Lung (tissue), 12 donors: ENCODE measurements around the gene PELI2. TPM values are rescaled to one million over a fixed set of nuclear protein-coding genes. Genes with fewer than 3 reads are reported as not detected.
A peak's percentile ranks its signal among the peaks of the same experiment; 100 is the strongest.

ENCODE experiments used
- ATAC-seq: fragments of 200-7000 bp; cut with Tn5 transposase; one replicate; pipeline ENCODE4 v1.9.1; 2020; ENCODE audit warnings: moderate number of reproducible peaks; ENCODE audit not compliant: insufficient read depth, low FRiP score
- DNase-seq, 3 donors: peaks; one replicate each; pipeline ENCODE4 v3.0.0-alpha.2; 2013 to 2017
- H3K27ac ChIP-seq, 2 donors: one replicate each; pipeline ENCODE4 v1.5.1; 2013; ENCODE audit warnings: mild to moderate bottlenecking in 2 of 2, moderate library complexity in 2 of 2, control low read depth in 1 of 2, inconsistent platforms in 1 of 2, low read depth in 1 of 2, low read length in 1 of 2
- H3K27me3 ChIP-seq, 3 donors: one replicate each; pipeline ENCODE4 v1.5.1; 2013; ENCODE audit warnings: low read length in 2 of 3; ENCODE audit not compliant: control insufficient read depth in 3 of 3, insufficient read depth in 3 of 3
- H3K36me3 ChIP-seq, 4 donors: one replicate each; pipeline ENCODE4 v1.5.1; 2013; ENCODE audit warnings: low read length in 4 of 4, mild to moderate bottlenecking in 1 of 4, moderate library complexity in 1 of 4; ENCODE audit not compliant: control insufficient read depth in 4 of 4, insufficient read depth in 4 of 4
- H3K4me1 ChIP-seq, 5 donors: one replicate each; pipeline ENCODE4 v1.5.1; 2013; ENCODE audit warnings: low read length in 5 of 5, mild to moderate bottlenecking in 2 of 5, moderate library complexity in 1 of 5; ENCODE audit not compliant: control insufficient read depth in 5 of 5, insufficient read depth in 5 of 5
- H3K4me3 ChIP-seq: one replicate; pipeline ENCODE4 v1.5.1; 2013; ENCODE audit warnings: mild to moderate bottlenecking, control low read depth, moderate library complexity
- H3K9ac ChIP-seq, 2 donors: one replicate each; pipeline ENCODE4 v1.5.1; 2013; ENCODE audit warnings: low read length in 2 of 2, control low read depth in 1 of 2; ENCODE audit not compliant: insufficient read depth in 1 of 2
- H3K9me3 ChIP-seq, 4 donors: one replicate each; pipeline ENCODE4 v1.5.1; 2013; ENCODE audit warnings: low read length in 3 of 4, mild to moderate bottlenecking in 1 of 4, moderate library complexity in 1 of 4; ENCODE audit not compliant: control insufficient read depth in 4 of 4, insufficient read depth in 3 of 4
- CTCF ChIP-seq: IDR thresholded peaks from 2 replicates; pipeline ENCODE4 v1.5.1; 2012; ENCODE audit warnings: mild to moderate bottlenecking; ENCODE audit errors: control extremely low read depth, extremely low read depth
- WGBS, 2 donors: extraction: QIAGEN DNeasy Blood & Tissue Kit; methylation state at CpG; one replicate each; pipeline ENCODE4 v1.1.7; 2013; 5-methylcytosine and 5-hydroxymethylcytosine counted together
- polyA plus RNA-seq, 2 donors: library from polyadenylated mRNA; stranded (reverse); fragments of 200-250 nt; gene quantifications; one replicate each; pipeline ENCODE4 v1.2.1, GENCODE V29; 2013
- total RNA-seq, 2 donors: library from RNA; depleted of rRNA in 1 of 2; stranded (reverse); fragments of >200 nt in 1 of 2; gene quantifications; one replicate each; pipeline ENCODE4 v1.2.1, GENCODE V29; 2014 to 2021
- donor health status: control.
- donor health status: control.
- donor health status: Bipolar disorder and iron deficiency.
- donor health status: healthy.
- donor health status: DM: yes; HTN: yes; CAD: no.

PELI2 gene
- total and polyA plus RNA-seq, 4 donors: 3.8 to 21.1 (median 8.5) TPM

GRCh38 chr14:56099081-56099797, 19.0 kb upstream of the PELI2 start:
- peak in 1 of 3 donors; percentile 23 for DNase-seq
- Histone ChIP-seq H3K9me3 (no peaks in the 10 kb centered on the region), H3K4me1 (peaks cover 0 to 23% (median 3%) of the 10 kb centered on the region in 5 donors), H3K9ac (no peak overlapping the region), H3K36me3 (no peaks in the 10 kb centered on the region), H3K4me3 (no peak overlapping the region), H3K27ac (no peak overlapping the region), H3K27me3 (no peaks in the 10 kb centered on the region)
- TF ChIP-seq CTCF: no peak
- 49 to 57% methylated on average over 7 of the region's 7 CpGs for WGBS, 2 donors
- ATAC-seq: no peak

GRCh38 chr14:56100556-56100955, 17.7 kb upstream of the PELI2 start:
- H3K4me3 ChIP-seq: no peak overlapping the region
- no peaks in the 10 kb centered on the region for H3K36me3 ChIP-seq
- H3K9me3 ChIP-seq: no peaks in the 10 kb centered on the region
- TF ChIP-seq CTCF: no peak
- ATAC-seq (no peak), DNase-seq (no peak)
- no peak overlapping the region for H3K27ac ChIP-seq
- H3K4me1 ChIP-seq: peaks cover 0 to 20% (median 3%) of the 10 kb centered on the region in 5 donors
- WGBS, 2 donors: 75% methylated on average over 3 of the region's 3 CpGs
- H3K9ac ChIP-seq: no peak overlapping the region
- H3K27me3 ChIP-seq: no peaks in the 10 kb centered on the region

- Histone ChIP-seq H3K9me3 (no peaks in the 10 kb centered on the region), H3K36me3 (no peaks in the 10 kb centered on the region), H3K9ac (no peak overlapping the region), H3K27ac (no peak overlapping the region), H3K4me3 (no peak overlapping the region), H3K27me3 (no peaks in the 10 kb centered on the region), H3K4me1 (peaks cover 0 to 20% (median 3%) of the 10 kb centered on the region in 5 donors)
- 46 to 64% methylated on average over 3 of the region's 3 CpGs for WGBS, 2 donors
- ATAC-seq (no peak), DNase-seq (peak in 1 of 3 donors; percentile 14)
- no peak for TF ChIP-seq CTCF
Measured at GRCh38 chr14:56102941-56103340, 15.3 kb upstream of the PELI2 start.
